IPS-18c (cell line): Measurements from ENCODE around the gene GPRC5D.
A peak's percentile ranks its signal among the peaks of the same experiment; 100 is the strongest.

Experiments
- H3K4me3 ChIP-seq: 2 replicates; pipeline ENCODE4 v1.7.0; 2013; ENCODE audit warnings: low read depth, mild to moderate bottlenecking, low read length, moderate library complexity; ENCODE audit not compliant: insufficient read depth
- H3K9me3 ChIP-seq: one replicate; pipeline ENCODE4 v1.6.1; 2013; ENCODE audit warnings: mild to moderate bottlenecking, low read length, moderate library complexity; ENCODE audit not compliant: control insufficient read depth, insufficient read depth

Gene GPRC5D

DNA sequence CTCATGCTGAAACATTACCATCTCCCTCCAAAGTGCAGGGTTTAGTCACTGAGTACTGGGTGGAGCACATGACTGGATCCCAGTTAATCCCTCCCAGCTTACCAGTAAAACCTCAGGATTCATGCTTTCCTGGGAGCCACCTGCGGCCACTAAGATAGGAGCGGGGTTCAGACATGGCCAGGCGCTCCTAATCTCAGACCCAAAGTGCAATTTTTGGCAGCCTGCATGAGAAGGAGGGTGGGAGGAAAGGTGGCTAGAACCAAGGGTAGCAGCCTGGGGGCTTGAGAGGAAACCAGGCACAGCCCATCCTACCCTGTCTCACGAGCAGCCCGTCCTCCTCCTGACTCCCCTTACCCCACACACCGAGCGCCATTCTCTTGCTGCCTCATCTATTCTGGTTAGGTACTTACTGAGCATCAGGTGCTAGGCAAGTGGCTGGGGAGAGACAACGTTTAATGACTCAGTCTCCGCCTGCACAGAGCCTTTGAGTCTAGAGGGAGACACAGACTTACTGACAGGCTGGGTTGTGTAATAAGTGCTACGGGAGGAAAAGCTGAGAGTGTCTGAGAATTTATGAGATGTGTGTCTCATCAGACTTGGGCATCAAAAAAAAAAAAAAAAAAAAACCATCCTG is 50.7 kb downstream of the GPRC5D start:
- Histone ChIP-seq H3K4me3 (no peak overlapping the region), H3K9me3 (peaks cover 2% of the 10 kb centered on the region)

DNA sequence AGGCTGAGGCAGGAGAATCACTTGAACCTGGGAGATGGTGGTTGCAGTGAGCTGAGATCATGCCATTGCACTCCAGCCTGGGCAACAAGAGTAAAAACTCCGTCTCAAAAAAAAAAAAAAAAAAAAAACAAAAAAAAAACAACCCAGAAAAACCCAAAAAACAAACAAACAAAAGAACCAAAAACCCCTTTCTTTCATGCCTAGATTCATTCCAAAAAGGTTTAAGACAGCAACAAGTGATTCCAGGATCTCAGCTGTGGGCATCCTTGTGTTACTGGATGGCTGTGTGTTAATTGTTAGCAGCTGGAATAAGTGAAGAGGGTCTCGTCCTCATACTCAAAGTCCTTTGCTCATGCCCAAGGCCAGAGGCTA is 51.2 kb downstream of the GPRC5D start:
- Histone ChIP-seq H3K4me3 (no peak overlapping the region), H3K9me3 (peaks cover 2% of the 10 kb centered on the region)

DNA sequence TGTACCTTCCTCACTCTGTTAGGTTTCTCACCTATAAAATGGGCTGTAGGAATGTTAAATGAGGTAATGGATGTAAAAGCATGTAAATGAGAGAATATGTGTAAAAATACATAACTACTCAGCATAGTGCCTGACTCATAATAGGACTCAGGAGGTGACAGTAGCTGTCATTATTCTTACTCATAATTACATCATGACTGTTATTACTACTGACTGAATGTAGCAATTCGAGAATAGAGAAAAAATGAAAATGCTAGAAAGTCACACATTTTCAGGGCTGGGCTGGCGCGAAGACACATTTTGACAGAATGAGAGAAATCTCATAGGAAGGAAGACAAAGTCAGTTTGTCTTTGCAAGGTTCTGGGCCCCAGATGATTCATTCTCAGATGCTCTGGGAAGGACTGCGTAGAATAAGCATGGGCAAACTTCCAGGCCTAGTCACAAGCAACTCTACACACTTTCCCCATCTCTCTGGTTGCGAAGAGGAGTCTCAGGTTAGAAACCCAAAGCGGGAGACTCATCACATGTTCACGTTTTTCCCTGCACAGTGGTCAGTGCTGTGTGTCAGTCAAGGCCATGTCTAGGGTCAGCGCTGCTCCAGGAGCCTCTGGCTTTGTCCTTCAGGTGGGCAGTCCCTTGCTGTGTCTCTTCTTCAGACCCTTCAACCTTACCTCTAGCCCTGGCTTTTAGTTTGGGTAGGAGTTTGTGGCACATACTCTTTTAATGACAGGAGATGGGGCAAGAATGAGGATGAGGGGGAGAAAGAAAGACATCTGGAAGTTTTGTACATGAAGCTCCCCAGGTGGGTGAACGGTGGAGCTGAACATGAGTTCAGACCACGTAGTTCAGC is 52.2 kb downstream of the GPRC5D start:
- no peak overlapping the region for H3K4me3 ChIP-seq

DNA sequence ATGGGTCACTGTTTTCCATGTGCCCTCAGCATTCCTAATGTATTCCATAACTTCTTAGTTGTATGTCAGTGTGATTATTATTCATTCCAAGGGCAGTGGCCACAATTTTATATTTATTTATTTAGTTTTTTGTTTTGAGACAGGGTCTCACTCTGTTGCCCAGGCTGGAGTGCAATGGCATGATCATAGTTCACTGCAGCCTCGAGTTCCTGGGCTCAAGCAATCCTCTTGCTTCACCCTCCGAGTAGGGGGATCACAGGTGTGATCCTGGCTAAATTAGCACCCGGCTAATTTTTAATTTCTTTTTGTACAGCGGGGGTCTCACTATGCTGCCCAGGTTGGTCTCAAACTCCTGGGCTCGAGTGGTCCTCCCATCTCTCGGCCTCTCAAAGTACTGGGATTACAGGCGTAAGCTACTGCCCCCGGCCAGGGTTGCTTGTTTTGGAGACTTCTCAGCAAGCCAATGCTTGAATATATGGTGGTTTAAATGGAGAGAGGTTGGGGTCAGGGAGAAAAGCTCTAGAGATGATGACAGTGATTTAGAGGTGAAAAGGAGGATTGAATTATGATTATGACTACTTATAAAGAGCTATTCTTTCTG is 53.0 kb downstream of the GPRC5D start:
- Histone ChIP-seq H3K4me3 (no peak overlapping the region), H3K9me3 (peaks cover 2% of the 10 kb centered on the region)

More for the DNA sequence above, 52.2 kb downstream of the GPRC5D start:
- H3K9me3 ChIP-seq, result peaks cover 2% of the 10 kb centered on the region

DNA sequence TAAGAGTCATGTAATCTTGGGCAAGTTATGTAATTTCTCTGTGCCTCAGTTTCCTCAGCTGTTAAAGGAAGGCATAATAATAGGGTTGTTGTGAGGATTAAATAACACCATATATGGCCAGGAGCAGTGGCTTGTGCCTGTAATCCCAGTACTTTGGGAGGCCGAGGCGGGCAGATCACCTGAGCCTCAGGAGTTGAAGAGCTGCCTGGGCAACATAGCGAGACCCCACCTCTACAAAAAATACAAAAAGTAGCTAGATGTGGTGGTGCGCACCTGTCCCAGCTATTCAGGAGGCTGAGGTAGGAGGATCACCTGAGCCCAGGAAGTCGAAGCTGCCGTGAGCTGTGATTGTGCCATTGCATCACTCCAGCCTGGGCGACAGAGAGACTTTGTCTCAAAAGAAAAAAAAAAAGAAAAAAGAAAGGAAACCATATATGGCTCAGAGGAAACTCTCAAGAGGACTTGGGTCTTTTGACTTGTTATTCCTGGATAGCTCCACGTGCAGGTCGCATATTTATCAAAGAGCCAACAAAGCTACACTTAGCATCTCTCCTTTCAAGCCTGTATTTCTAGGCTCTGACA is 53.7 kb downstream of the GPRC5D start:
- H3K4me3 ChIP-seq, result no peak overlapping the region
- peaks cover 2% of the 10 kb centered on the region for H3K9me3 ChIP-seq

DNA sequence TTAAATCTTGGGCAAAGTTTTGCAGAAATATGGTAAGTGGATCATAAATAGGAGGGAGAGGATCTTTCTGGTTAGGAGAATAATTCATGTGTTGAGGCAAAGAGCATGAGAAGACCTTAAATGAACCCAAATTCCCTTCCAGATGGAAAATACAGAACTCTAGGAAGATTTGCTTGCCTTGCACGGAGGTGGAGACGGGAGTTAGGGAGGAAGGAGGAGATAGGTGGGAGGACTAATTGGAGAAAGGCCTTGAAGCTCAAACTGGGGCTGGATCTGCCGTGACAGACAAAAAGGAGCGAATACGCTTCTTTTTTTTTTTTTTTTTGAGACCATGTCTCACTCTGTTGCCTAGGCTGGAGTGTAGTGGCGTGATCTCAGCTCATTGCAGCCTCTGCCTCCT is 54.7 kb downstream of the GPRC5D start:
- Histone ChIP-seq H3K4me3 (no peak overlapping the region), H3K9me3 (peaks cover 2% of the 10 kb centered on the region)

DNA sequence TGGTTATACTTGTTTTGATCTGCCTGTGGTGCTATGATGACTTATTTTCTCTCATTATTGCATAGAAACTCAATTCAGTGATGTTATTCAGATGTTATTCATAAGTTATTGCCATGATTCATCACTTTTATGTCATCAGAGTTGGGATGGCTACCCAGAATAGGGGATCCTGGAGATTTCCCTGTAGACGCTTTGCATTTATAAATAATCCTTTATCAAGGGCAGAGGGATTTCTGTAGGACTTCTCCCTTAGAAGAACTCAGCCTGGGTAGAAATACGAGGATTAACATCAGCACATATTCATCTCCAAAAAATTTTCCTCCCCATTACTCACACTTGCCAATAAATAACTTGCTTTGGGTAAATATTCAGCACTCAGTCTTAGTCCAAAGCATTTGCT is 55.7 kb downstream of the GPRC5D start:
- Histone ChIP-seq H3K9me3 (peaks cover 2% of the 10 kb centered on the region), H3K4me3 (no peak overlapping the region)

DNA sequence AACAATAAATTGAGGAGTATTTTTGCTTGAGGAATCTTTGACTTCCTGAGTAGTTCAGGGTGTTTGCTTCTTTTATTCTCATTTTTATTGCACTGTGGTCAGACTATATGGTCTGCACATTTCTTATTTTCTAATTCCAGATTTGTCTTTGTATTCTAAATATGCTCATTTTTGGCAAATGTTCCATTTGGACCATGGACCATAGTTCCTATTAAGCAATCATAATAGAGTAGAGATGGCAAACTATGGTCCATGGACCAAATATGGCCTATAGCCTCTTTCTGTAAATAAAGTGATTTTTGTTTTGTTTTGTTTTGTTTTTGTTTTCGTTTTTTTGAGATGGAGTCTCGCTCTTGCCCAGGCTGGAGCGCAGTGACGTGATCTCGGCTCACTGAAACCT is 58.5 kb downstream of the GPRC5D start:
- Histone ChIP-seq H3K4me3 (no peak overlapping the region), H3K9me3 (peaks cover 2% of the 10 kb centered on the region)

DNA sequence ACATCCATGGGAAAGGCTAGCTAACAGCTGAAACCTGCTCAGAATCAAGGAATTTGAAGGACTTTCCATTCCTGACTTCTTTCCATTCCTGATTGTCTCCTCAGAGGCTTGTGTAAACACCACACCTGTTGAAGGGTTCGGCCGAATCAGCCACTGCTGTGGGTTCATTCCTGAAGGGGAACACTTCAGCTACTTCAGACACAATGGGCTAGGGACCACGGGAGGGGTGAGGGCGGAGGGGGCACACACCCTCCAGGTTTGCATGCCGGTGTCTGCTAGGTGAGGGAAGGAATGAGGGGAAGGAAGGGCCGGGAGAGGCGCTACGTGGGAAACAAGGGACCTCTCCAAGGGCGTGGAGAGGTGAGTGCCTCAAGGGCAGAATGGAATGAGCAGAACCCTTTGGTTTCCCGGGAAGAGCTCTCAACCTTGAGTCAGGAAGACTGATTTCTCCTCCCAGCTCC is 59.3 kb downstream of the GPRC5D start:
- no peak overlapping the region for H3K4me3 ChIP-seq
- no peaks in the 10 kb centered on the region for H3K9me3 ChIP-seq

DNA sequence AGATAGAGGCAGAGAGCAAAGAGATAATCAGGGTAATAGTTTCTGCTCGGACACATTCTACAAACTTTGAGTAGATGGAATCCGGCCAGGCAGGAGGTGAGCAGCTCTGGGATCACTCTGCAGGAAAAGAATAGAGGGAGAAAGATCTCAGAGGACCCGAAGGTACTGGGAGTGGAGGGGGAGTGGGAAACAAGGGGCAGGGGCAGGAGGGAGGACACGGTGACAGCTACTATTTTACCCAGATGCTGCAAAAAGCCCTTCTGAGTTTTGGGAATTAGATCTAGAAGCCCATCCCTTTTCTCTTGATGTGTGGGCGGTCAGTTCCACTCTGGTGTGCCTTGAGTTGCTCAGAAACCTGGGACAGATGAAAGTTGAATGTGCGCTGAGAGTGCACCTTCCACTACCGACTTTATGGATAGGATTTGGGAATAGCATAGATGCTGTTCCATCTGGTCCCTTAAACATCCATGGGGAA is 60.1 kb downstream of the GPRC5D start:
- no peaks in the 10 kb centered on the region for H3K9me3 ChIP-seq
- peak overlapping the region; percentile 63; the same call in 1 of the 2 replicates for H3K4me3 ChIP-seq

DNA sequence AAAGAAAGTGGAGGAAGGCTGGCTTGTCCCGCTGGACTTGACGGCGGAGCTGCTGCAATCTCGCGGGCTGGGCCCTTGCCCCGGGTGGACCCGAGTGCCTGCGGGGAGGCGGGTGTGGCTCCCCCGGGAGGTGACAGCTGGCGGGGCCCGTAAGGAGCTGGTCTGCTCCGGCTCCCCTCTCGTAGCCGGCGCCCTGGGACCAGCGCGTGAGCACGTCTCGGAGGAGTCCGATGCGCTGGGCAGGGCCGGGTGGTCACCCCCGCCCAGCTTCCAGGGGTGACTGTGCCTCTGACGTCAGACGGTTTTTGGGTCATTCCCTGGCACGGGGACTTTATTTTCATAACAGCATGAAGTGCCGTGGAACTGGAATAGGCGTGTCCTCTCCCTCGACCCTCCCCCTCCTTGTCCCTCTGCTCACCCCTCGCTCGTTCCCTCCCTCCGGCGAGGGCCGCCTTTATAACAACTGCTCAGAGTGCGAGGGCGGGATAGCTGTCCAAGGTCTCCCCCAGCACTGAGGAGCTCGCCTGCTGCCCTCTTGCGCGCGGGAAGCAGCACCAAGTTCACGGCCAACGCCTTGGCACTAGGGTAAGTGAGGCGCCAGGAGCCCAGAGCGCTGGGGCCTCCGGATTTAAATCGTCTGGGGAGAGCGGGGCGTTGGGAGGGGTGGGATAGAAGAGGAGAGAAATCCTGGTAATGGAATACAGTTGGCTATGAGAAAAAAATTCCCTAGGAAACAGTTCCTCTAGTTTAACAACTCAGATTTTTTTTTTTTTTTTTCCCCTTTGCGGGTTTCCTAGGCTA is 60.7 kb downstream of the GPRC5D start, which contains the start of gene GPRC5A:
Gene GPRC5A (plus strand): TSS at position 483 of the 801 bp plus-strand sequence. CDS start 16,688 bp downstream, outside the sequence.
- no peaks in the 10 kb centered on the region for H3K9me3 ChIP-seq
- peak within 1 kb of the TSS; percentile 63 for H3K4me3 ChIP-seq
